Dedifferentiated amniotic fluid mesenchymal stem cell (primary cell): ENCODE results near the gene VWA2.

Source experiments
- DNase-seq: peaks from one replicate; pipeline ENCODE4 v3.0.0-alpha.2; 2016; ENCODE audit errors: extremely low spot score

Gene VWA2

DNA sequence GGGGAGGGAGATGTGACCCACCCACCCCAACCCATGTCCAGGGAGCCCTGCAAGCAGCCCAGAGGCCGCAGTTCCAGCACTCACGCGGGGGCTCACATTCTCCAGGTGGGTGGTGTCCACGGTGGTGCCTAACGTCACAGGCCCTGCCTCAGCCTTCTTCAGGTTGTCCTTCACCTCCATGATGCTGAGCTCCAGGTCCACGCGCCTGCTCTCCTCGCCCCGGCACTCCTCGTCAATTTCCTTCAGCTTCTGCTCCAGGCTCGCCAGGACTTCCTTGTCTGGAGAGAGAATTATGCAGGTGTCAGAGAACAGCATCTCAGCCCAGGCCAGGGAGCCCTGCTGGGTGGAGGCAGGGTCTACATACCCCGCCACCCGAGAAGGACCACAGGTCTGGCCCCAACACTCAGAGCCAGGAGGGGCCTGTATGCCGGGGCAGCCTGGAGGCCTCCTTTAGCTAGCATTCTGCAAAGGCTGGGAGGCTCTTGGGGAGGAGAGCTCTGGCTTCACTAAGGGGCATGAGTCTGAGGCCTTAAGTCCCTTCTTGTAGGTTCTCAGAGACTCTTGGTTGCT, 58.2 kb downstream of the VWA2 start:
- no peak for DNase-seq

DNA sequence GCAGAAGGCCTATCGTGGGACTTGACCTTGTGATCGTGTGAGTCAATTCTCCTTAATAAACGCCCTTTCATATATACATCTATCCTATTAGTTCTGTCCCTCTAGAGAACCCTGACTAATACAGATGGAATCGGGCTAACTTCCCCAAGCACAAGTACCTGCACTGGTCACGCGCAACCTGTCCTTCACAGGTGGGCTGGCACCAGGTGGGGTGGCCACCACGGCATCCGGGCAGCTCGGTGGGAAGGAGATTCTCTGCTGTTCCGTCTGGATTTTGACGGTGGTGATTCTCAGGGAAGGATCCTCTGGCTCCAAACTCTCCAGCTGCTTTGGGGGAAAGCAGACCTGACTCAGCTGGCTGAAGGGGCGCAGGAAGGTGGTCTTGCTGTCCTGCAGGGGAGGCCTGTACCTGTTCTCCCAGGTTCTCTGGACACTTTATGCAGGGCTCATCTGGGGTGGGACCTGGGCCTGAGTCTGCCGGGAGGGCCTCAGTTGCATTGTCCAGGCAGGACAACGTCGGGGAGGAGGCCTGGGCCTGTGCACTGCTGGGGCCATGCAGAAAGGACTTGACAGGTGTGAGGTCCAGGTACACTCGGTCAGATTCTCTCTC, 61.1 kb downstream of the VWA2 start:
- no peak for DNase-seq

DNA sequence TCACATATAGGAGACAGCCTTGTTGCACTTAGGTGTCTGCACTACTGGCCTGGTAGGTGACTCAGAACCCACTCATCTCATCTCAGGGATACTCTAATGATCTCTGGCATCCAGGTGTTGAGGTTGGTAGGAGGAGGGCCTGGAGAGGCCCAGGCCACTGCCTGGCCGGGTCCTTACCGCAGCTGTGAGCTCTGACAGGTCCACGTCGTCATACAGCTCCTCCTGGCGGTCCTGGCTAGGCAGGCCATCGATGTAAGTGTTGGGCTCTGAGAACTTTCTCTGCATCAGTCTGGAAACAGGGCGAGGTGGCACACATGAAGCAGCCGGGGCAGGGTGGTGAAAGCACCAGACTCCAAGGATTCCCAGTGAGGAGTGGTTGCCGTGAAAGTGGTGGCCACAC, 62.1 kb downstream of the VWA2 start:
- DNase-seq, result no peak

GRCh38 chr10:114301951-114302710, 63.1 kb downstream of the VWA2 start:
- DNase-seq, result no peak

DNA sequence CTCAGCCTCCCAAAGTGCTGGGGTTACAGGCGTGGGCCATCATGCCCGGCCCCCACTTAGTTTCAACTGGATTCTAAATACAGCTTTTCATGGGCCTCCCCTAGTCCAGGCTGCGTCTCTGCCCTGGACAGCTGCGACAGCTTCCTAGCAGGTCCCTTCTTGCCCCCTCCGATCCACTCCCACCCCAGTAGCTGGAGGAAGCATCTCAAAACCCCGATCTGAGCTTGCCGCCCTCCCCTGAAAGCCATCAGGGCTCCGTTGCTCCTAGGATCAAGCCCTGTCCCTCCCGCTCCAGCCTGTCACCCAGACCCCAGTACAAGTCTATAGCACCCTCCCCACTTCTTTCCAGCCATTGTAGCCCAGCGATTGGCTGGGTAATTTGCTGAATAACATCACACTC, 64.5 kb downstream of the VWA2 start:
- DNase-seq, result no peak

- peak; percentile 88 for DNase-seq
Observed at GRCh38 chr10:114304017-114304570, 65.0 kb downstream of the VWA2 start.

- no peak for DNase-seq
Observed at GRCh38 chr10:114304571-114305421, 65.7 kb downstream of the VWA2 start.

DNA sequence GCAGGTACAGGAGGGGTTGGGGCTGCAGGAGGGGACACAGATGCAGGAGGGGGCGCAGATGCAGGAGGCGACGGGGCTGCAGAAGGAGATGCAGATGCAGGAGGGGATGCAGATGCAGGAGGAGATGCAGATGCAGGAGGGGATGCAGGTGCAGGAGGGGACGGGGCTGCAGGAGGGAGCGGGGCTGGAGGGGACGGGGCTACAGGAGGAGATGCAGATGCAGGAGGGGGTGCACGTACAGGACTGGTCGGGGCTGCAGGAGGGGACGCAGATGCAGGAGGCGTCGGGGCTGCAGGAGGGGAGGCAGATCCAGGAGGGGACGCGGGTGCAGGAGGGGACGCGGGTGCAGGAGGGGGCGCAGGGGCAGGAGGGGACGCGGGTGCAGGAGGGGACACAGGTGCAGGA, 66.5 kb downstream of the VWA2 start:
- no peak for DNase-seq

DNA sequence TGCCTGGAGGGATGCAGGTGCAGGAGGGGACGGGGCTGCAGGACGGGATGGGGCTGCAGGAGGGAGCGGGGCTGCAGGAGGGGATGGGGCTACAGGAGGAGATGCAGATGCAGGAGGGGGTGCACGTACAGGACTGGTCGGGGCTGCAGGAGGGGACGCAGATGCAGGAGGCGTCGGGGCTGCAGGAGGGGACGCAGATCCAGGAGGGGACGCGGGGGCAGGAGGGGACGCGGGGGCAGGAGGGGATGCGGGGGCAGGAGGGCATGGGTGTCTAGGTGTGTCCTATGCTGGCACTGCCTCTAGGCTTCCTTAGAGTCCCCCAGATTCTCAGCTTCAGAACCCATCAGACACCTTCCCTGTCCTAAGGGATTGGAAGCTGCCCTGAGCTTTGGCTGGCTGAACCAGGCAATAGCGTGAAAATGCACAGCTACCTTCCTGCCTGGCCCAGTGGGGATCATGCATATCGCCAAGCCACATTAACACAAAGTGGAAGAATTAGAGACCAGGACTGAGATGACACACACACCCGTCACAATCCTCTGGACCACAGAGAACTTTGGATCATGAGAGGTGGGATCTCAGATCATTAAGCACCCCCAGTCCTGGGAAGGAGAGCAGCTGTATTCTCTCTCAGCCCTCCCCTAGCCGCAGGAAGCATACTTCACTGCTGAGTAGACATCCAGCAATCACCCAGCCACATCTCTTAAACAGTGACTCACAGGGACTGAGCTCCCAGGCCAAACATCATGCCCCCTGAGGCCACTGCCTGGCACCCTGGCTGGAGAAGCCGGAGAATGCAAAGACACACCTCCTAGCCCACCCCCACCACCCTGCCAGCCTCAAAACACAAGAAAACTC, 67.3 kb downstream of the VWA2 start:
- peak; percentile 65 for DNase-seq

GRCh38 chr10:114307731-114308130, 68.7 kb downstream of the VWA2 start:
- no peak for DNase-seq

GRCh38 chr10:114308531-114309363, 69.7 kb downstream of the VWA2 start:
- DNase-seq, result no peak

- no peak for DNase-seq
Observed at GRCh38 chr10:114309364-114309651, 70.3 kb downstream of the VWA2 start.

DNA sequence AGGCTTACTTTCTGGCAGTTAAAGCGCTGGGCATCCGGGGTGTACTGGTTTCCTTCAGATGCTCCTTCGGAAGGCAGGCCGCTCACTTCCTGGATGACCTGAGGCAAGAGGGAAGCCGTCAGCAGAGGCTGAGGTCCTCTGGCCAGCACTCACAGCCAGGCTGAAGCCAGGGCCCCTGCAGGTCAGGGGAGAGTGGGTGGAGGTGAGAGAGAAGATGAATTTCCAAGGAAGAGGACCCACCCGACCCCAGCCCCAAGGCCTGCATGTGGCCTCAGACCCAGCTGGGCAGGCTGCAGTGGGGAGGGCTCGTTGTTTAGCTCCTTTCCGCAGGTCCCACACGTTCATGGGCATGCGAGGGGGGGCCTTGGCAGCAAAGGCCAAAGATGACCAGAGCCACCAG, 71.3 kb downstream of the VWA2 start:
- DNase-seq, result no peak

- no peak for DNase-seq
Observed at GRCh38 chr10:114311023-114311422, 72.0 kb downstream of the VWA2 start.

- no peak for DNase-seq
Observed at GRCh38 chr10:114311496-114312209, 72.6 kb downstream of the VWA2 start.

- DNase-seq, result no peak
Observed at GRCh38 chr10:114313139-114313538, 74.1 kb downstream of the VWA2 start.

- no peak for DNase-seq
Observed at GRCh38 chr10:114313866-114314265, 74.8 kb downstream of the VWA2 start.

DNA sequence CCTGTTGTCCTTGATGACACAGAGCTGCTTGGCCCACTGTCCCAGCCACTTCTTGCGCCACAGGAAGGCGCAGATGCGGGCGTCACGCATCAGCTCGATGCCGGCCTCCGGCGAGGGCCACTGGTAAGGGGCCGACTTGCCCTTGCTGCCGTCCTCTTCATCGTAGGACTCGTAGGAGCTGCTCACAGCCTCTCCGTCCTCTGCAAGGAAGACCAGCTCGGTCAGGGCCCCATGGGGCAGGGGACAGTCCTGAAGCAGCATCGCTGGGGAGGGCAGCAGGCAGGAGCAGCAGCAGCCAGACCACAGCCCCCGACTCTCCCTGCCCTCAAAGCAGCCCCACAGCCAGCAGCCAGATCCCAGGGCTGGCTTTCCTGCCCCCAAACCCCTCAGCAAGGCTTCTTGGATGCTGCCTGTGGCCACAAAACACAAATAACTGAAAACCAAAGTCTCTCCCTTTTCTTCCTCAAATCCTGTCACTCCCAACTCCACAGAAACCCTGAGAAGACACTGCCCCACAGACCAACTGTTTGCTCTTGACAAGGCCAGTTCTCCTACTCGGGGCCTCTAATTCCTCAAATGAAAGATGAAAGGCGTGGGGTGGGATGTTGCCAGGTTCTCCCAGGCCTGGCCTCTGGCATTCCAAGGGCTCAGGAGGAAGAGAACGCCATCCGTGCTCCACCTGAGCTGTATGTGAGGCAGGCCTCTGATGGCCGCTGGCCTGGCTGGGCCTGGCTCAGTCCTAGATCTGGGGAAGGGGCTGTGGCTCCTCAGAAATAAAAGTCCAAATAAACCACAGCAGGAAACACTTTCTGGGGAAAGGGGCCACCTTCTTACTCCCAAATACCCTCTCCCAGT, 76.7 kb downstream of the VWA2 start:
- no peak for DNase-seq

DNA sequence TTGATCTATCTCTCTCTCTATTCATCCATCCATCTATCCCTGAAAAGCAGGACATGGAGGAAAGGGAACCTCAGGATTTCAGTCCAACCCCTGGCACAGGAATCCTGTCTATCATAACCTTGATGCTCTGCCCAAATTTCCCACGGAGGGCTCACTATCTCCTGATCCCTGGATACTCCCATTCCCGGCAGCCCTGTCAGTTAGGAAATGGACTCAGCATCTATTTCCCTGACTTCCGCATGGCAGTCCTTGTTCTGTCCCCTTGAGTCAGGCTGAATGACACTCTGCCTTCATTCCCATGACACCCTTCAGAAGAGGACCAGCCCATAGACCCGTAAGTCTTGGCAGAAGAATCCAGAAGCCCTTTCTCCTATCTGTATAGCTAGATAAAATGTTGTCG, 77.7 kb downstream of the VWA2 start:
- DNase-seq, result no peak
